GM18517 (cell line): ENCODE measurements around the gene PRR36.

Experiments
- ATAC-seq: cut with Tn5 transposase; IDR thresholded peaks from one replicate; pipeline ENCODE4 v1.9.1; 2021; ENCODE audit warnings: mild to moderate bottlenecking, moderate library complexity; ENCODE audit not compliant: unreplicated experiment

PRR36 gene

GRCh38 chr19:7873304-7874075 is 700 bp downstream of the PRR36 start:
- no peak for ATAC-seq

GRCh38 chr19:7872306-7873204 is 1.6 kb downstream of the PRR36 start:
- no peak for ATAC-seq

- ATAC-seq: no peak
These were observed 2.5 kb downstream of the PRR36 start for GRCh38 chr19:7871437-7872305.

GRCh38 chr19:7870571-7871436 is 3.4 kb downstream of the PRR36 start:
- no peak for ATAC-seq

- no peak for ATAC-seq
These were observed 4.2 kb downstream of the PRR36 start for GRCh38 chr19:7869910-7870511.

- ATAC-seq: peak; percentile 59
These were observed 4.7 kb downstream of the PRR36 start for GRCh38 chr19:7869453-7869909.

GRCh38 chr19:7868671-7869452 is 5.3 kb downstream of the PRR36 start:
- peak; percentile 59 for ATAC-seq

GRCh38 chr19:7868326-7868670 is 5.9 kb downstream of the PRR36 start:
- no peak for ATAC-seq

- ATAC-seq: no peak
These were observed 6.9 kb downstream of the PRR36 start for GRCh38 chr19:7867092-7867844.

GRCh38 chr19:7866399-7867091 is 7.6 kb downstream of the PRR36 start:
- ATAC-seq: no peak

GRCh38 chr19:7865262-7865911 is 8.8 kb downstream of the PRR36 start:
- ATAC-seq: no peak

GRCh38 chr19:7864690-7865074 is 9.5 kb downstream of the PRR36 start:
- no peak for ATAC-seq

- no peak for ATAC-seq
These were observed 10.1 kb downstream of the PRR36 start for GRCh38 chr19:7863971-7864689.

GRCh38 chr19:7863157-7863970 is 10.8 kb downstream of the PRR36 start:
- ATAC-seq: no peak

- ATAC-seq: no peak
These were observed 11.7 kb downstream of the PRR36 start for GRCh38 chr19:7862413-7862951.
